WTC11 (cell line): Measurements from ENCODE around the gene POMGNT2. TPM values are rescaled to one million over a fixed set of nuclear protein-coding genes. Genes with fewer than 3 reads are reported as not detected.

Experiments
- ATAC-seq: fragments of 200-7000 bp; cut with Tn5 transposase; 2 replicates; pipeline ENCODE4 v1.10.0; 2021; ENCODE audit warnings: mild to moderate bottlenecking, moderate library complexity
- CTCF ChIA-PET: fragments of 300-600 bp; sonication (Branson Sonifier 250); formaldehyde crosslinking; loops from one replicate; lab custom pipeline; 2021; ENCODE audit warnings: antibody characterized with exemption; lab: Charles Lee
- POLR2A ChIA-PET: fragments of 350-600 bp; sonication (Branson Sonifier 250); formaldehyde crosslinking; loops from one replicate; lab custom pipeline; 2021; ENCODE audit warnings: antibody characterized with exemption; lab: Charles Lee
- DNase-seq: peaks from one replicate; pipeline ENCODE4 v3.0.0; 2021; ENCODE audit warnings: low spot score
- H3K27ac Mint-ChIP-seq: 2 replicates; pipeline ENCODE4 v1.8.0; 2021; ENCODE audit warnings: mixed read lengths
- H3K27me3 Mint-ChIP-seq: 2 replicates; pipeline ENCODE4 v1.8.0; 2021; ENCODE audit warnings: low read depth, mild to moderate bottlenecking, moderate library complexity, mixed read lengths
- H3K36me3 Mint-ChIP-seq: 2 replicates; pipeline ENCODE4 v1.8.0; 2021; ENCODE audit warnings: mixed read lengths
- H3K4me1 Mint-ChIP-seq: 2 replicates; pipeline ENCODE4 v1.8.0; 2022; ENCODE audit warnings: mixed read lengths
- H3K4me3 Mint-ChIP-seq: 2 replicates; pipeline ENCODE4 v1.8.0; 2021; ENCODE audit warnings: mild to moderate bottlenecking, moderate library complexity, mixed read lengths
- H3K9me3 Mint-ChIP-seq: 2 replicates; pipeline ENCODE4 v1.8.0; 2021; ENCODE audit warnings: mixed read lengths
- FOXK1 ChIP-seq: sonication (generic); formaldehyde crosslinking; IDR thresholded peaks from 2 replicates; pipeline ENCODE4 v1.8.0; 2022; ENCODE audit warnings: mild to moderate bottlenecking, moderate library complexity, missing genetic modification reagents
- IRF2 ChIP-seq: sonication (generic); formaldehyde crosslinking; IDR thresholded peaks from 2 replicates; pipeline ENCODE4 v1.8.0; 2022; ENCODE audit warnings: low read depth, missing genetic modification reagents, borderline replicate concordance
- JUN ChIP-seq: sonication (generic); formaldehyde crosslinking; IDR thresholded peaks from 2 replicates; pipeline ENCODE4 v1.8.0; 2023; ENCODE audit warnings: mild to moderate bottlenecking, missing genetic modification reagents
- MXD4 ChIP-seq: fragments of 250-450 bp; sonication (Bioruptor Pico); IDR thresholded peaks from 2 replicates; pipeline ENCODE4 v1.8.0; 2021; ENCODE audit warnings: mild to moderate bottlenecking, moderate library complexity, borderline replicate concordance
- NFATC4 ChIP-seq: fragments of 250-450 bp; sonication (Bioruptor Pico); IDR thresholded peaks from 2 replicates; pipeline ENCODE4 v1.9.0; 2021; ENCODE audit warnings: mild to moderate bottlenecking
- NFE2L1 ChIP-seq: sonication (generic); formaldehyde crosslinking; IDR thresholded peaks from 2 replicates; pipeline ENCODE4 v1.8.1; 2023; ENCODE audit warnings: missing genetic modification reagents
- TEAD1 ChIP-seq: sonication (generic); formaldehyde crosslinking; IDR thresholded peaks from 2 replicates; pipeline ENCODE4 v1.8.0; 2022; ENCODE audit warnings: mild to moderate bottlenecking, missing genetic modification reagents
- TEAD4 ChIP-seq: sonication (generic); formaldehyde crosslinking; IDR thresholded peaks from 2 replicates; pipeline ENCODE4 v1.8.0; 2022; ENCODE audit warnings: mild to moderate bottlenecking, missing genetic modification reagents
- ZNF219 ChIP-seq: sonication (generic); formaldehyde crosslinking; IDR thresholded peaks from 2 replicates; pipeline ENCODE4 v1.8.0; 2023; ENCODE audit warnings: missing genetic modification reagents, mild to moderate bottlenecking, borderline replicate concordance
- total RNA-seq: library from RNA; stranded (reverse); gene quantifications from 3 replicates; pipeline ENCODE4 v1.2.3, GENCODE V29; 2021
- TF ChIP-seq, protein P1 (sequence below): sonication (generic); formaldehyde crosslinking; IDR thresholded peaks from 2 replicates; pipeline ENCODE4 v1.8.1; 2023; ENCODE audit warnings: mild to moderate bottlenecking, missing genetic modification reagents
- TF ChIP-seq, protein P2 (sequence below): sonication (generic); formaldehyde crosslinking; IDR thresholded peaks from 2 replicates; pipeline ENCODE4 v1.8.0; 2022; ENCODE audit warnings: missing genetic modification reagents
- TF ChIP-seq, protein P3 (sequence below): fragments of 250-450 bp; sonication (Bioruptor Pico); IDR thresholded peaks from 2 replicates; pipeline ENCODE4 v1.9.0; 2021; ENCODE audit warnings: mild to moderate bottlenecking
- TF ChIP-seq, protein P4 (sequence below): fragments of 250-450 bp; sonication (Bioruptor Pico); IDR thresholded peaks from 2 replicates; pipeline ENCODE4 v2.1.2; 2022; ENCODE audit warnings: mild to moderate bottlenecking, moderate library complexity
- TF ChIP-seq, protein P5 (sequence below): sonication (generic); formaldehyde crosslinking; IDR thresholded peaks from 2 replicates; pipeline ENCODE4 v1.8.0; 2022; ENCODE audit warnings: mild to moderate bottlenecking, missing genetic modification reagents
- TF ChIP-seq, protein P6 (sequence below): sonication (generic); formaldehyde crosslinking; IDR thresholded peaks from 2 replicates; pipeline ENCODE4 v1.8.0; 2023; ENCODE audit warnings: mild to moderate bottlenecking, missing genetic modification reagents

Gene POMGNT2
- total RNA-seq, 1 experiment from 2014 or later = 12.5 TPM

DNA sequence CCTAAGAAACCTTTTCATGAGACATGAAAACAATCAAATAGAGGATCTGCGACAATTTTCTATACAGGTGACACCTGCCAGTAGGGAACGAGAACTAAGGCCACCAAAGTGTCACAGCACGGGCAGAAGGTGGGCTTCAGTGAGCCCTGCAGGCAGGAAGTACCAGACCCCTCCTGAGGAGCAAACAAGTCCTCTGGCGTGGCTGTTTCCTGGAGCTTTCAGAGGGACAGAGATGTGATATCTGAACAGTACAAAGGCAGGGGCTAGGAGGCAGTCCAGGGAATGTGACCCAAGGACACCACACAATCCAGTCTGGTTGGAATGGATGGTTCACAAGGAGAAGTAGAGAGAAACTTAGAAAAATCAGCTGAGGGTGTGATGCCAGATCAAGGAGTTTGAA is 16.8 kb downstream of the POMGNT2 start (continued):
- TF ChIP-seq, protein P1, sequence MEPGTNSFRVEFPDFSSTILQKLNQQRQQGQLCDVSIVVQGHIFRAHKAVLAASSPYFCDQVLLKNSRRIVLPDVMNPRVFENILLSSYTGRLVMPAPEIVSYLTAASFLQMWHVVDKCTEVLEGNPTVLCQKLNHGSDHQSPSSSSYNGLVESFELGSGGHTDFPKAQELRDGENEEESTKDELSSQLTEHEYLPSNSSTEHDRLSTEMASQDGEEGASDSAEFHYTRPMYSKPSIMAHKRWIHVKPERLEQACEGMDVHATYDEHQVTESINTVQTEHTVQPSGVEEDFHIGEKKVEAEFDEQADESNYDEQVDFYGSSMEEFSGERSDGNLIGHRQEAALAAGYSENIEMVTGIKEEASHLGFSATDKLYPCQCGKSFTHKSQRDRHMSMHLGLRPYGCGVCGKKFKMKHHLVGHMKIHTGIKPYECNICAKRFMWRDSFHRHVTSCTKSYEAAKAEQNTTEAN = no peak

DNA sequence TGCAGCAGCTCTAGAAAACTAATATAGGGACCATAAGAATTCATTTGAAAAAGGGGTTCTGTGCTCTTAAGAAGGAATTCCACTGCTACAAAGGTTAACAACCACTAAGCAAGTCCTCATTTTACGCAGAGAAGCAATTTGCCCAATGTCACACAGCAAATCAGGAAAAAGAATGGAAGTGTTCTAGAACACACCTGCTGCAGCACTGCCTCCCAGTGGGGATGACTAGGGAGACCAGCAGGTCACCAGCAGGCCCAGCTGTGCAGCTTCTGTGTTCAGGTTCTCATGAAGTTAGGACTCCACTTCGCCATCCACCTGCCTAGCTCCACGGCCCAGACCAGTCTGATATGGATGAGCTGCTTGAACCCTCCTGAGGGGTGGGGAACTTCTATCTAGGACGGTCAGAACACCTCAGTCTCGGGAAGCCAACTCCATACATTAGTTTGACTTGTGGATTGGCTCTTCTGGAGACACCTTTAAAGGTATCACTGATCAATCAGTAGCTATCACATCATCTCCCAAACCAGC is 18.6 kb downstream of the POMGNT2 start:
- CTCF ChIA-PET = interaction anchor here (0.9 to 4.4 kb wide), 3 partner anchors 16 to 257 kb away, joined by 3 to 27 read pairs (median 7); no protein-coding TSS in a partner anchor
- H3K4me1 Mint-ChIP-seq = no peaks in the 10 kb centered on the region
- POLR2A ChIA-PET = no interaction called here
- H3K27ac Mint-ChIP-seq = no peak overlapping the region
- H3K27me3 Mint-ChIP-seq = no peaks in the 10 kb centered on the region; the same call in 1 of the 2 replicates
- no peak for DNase-seq
- peaks cover 24% of the 10 kb centered on the region for H3K9me3 Mint-ChIP-seq
- H3K36me3 Mint-ChIP-seq = peaks cover 24% of the 10 kb centered on the region
- no peak for ATAC-seq
- no peak overlapping the region for H3K4me3 Mint-ChIP-seq
- TF ChIP-seq, protein P2, sequence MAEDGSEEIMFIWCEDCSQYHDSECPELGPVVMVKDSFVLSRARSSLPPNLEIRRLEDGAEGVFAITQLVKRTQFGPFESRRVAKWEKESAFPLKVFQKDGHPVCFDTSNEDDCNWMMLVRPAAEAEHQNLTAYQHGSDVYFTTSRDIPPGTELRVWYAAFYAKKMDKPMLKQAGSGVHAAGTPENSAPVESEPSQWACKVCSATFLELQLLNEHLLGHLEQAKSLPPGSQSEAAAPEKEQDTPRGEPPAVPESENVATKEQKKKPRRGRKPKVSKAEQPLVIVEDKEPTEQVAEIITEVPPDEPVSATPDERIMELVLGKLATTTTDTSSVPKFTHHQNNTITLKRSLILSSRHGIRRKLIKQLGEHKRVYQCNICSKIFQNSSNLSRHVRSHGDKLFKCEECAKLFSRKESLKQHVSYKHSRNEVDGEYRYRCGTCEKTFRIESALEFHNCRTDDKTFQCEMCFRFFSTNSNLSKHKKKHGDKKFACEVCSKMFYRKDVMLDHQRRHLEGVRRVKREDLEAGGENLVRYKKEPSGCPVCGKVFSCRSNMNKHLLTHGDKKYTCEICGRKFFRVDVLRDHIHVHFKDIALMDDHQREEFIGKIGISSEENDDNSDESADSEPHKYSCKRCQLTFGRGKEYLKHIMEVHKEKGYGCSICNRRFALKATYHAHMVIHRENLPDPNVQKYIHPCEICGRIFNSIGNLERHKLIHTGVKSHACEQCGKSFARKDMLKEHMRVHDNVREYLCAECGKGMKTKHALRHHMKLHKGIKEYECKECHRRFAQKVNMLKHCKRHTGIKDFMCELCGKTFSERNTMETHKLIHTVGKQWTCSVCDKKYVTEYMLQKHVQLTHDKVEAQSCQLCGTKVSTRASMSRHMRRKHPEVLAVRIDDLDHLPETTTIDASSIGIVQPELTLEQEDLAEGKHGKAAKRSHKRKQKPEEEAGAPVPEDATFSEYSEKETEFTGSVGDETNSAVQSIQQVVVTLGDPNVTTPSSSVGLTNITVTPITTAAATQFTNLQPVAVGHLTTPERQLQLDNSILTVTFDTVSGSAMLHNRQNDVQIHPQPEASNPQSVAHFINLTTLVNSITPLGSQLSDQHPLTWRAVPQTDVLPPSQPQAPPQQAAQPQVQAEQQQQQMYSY (CRISPR knock-in tag) = no peak
- no peak for TF ChIP-seq TEAD4 (CRISPR knock-in tag)

DNA sequence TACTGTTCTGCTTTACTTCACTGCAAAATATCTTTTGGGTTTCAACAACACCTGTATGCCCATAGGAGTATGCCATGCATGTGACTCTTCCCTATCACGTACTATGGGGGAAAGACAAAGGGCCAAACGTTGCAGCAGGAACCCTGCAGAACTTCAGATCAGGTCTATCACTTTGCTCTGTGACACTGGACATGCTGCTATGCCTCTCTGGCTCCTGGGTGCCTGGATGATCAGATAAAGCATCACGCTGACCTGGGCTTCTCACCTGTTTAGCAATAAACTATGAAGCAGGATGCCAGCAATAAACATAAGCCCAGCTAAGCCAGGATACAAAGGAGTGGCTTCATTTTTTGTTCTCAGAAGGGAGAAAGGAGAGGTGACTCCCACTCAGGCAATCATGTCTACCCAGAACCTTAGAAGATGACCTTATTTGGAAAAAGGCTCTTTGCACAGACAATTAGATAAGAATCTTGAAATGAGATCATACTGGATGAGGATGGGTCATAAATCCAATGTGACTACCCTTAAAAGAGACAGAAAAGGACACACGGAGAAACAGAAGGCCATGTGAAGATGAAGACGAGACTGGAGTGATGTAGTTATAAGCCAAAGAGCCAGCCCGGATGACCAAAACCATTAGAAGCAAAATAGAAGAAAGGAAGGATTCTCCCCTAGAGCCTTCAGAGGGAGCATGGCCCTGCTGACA is 19.3 kb downstream of the POMGNT2 start:
- ATAC-seq = no peak
- POLR2A ChIA-PET = no interaction called here
- H3K9me3 Mint-ChIP-seq = peaks cover 31% of the 10 kb centered on the region
- TF ChIP-seq, protein P2 (CRISPR knock-in tag) = no peak
- no peak for TF ChIP-seq JUN
- TF ChIP-seq, protein P3, sequence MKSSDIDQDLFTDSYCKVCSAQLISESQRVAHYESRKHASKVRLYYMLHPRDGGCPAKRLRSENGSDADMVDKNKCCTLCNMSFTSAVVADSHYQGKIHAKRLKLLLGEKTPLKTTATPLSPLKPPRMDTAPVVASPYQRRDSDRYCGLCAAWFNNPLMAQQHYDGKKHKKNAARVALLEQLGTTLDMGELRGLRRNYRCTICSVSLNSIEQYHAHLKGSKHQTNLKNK (CRISPR knock-in tag) = no peak
- no peak for TF ChIP-seq FOXK1
- TF ChIP-seq, protein P4, sequence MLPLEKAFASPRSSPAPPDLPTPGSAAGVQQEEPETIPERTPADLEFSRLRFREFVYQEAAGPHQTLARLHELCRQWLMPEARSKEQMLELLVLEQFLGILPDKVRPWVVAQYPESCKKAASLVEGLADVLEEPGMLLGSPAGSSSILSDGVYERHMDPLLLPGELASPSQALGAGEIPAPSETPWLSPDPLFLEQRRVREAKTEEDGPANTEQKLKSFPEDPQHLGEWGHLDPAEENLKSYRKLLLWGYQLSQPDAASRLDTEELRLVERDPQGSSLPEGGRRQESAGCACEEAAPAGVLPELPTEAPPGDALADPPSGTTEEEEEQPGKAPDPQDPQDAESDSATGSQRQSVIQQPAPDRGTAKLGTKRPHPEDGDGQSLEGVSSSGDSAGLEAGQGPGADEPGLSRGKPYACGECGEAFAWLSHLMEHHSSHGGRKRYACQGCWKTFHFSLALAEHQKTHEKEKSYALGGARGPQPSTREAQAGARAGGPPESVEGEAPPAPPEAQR (CRISPR knock-in tag) = no peak
- TF ChIP-seq, protein P5, sequence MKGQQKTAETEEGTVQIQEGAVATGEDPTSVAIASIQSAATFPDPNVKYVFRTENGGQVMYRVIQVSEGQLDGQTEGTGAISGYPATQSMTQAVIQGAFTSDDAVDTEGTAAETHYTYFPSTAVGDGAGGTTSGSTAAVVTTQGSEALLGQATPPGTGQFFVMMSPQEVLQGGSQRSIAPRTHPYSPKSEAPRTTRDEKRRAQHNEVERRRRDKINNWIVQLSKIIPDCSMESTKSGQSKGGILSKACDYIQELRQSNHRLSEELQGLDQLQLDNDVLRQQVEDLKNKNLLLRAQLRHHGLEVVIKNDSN = no peak
- TF ChIP-seq IRF2 (CRISPR knock-in tag) = no peak
- TF ChIP-seq, protein P6, sequence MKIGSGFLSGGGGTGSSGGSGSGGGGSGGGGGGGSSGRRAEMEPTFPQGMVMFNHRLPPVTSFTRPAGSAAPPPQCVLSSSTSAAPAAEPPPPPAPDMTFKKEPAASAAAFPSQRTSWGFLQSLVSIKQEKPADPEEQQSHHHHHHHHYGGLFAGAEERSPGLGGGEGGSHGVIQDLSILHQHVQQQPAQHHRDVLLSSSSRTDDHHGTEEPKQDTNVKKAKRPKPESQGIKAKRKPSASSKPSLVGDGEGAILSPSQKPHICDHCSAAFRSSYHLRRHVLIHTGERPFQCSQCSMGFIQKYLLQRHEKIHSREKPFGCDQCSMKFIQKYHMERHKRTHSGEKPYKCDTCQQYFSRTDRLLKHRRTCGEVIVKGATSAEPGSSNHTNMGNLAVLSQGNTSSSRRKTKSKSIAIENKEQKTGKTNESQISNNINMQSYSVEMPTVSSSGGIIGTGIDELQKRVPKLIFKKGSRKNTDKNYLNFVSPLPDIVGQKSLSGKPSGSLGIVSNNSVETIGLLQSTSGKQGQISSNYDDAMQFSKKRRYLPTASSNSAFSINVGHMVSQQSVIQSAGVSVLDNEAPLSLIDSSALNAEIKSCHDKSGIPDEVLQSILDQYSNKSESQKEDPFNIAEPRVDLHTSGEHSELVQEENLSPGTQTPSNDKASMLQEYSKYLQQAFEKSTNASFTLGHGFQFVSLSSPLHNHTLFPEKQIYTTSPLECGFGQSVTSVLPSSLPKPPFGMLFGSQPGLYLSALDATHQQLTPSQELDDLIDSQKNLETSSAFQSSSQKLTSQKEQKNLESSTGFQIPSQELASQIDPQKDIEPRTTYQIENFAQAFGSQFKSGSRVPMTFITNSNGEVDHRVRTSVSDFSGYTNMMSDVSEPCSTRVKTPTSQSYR = no peak
- no peak for TF ChIP-seq TEAD1 (CRISPR knock-in tag)
- TF ChIP-seq NFE2L1 (CRISPR knock-in tag) = no peak
- TF ChIP-seq ZNF219 (CRISPR knock-in tag) = no peak
- TF ChIP-seq MXD4 (CRISPR knock-in tag) = no peak
- no peak for TF ChIP-seq NFATC4 (CRISPR knock-in tag)

More for the DNA sequence above, 19.3 kb downstream of the POMGNT2 start:
- no peak overlapping the region for H3K27ac Mint-ChIP-seq
- CTCF ChIA-PET = interaction anchor here (0.9 to 4.4 kb wide), 3 partner anchors 15 to 256 kb away, joined by 3 to 27 read pairs (median 7); no protein-coding TSS in a partner anchor
- H3K4me1 Mint-ChIP-seq = no peaks in the 10 kb centered on the region
- no peaks in the 10 kb centered on the region; the same call in 1 of the 2 replicates for H3K27me3 Mint-ChIP-seq
- no peak overlapping the region for H3K4me3 Mint-ChIP-seq
- peaks cover 31% of the 10 kb centered on the region for H3K36me3 Mint-ChIP-seq
- DNase-seq = no peak
